Measurements from ENCODE around the gene EHF.
"Not testable (repeated sequence)": the region's sequence is repeated elsewhere in the genome, so short reads cannot be mapped to it uniquely, and the experiment has no call there.

EHF gene

DNA sequence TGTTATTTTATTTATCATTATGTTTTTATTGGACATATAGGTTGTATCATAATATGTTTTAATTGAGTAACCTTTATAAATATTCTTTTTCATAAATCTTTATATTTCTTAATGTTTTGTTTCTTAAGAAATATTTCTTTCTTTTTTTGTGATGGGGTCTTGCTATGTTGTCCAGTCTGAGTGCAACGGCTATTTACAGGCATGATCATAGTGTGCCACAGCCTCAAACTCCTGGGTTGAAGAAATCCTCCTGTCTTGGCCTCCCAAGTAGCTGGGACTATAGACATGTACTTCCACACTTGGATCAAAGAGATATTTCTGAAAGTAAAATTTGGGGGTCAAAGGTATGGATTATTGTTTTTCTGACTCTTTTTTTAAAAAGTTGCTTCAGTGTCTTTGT lies 53.1 kb downstream of the EHF start:
- DNase-seq, result no peak

DNA sequence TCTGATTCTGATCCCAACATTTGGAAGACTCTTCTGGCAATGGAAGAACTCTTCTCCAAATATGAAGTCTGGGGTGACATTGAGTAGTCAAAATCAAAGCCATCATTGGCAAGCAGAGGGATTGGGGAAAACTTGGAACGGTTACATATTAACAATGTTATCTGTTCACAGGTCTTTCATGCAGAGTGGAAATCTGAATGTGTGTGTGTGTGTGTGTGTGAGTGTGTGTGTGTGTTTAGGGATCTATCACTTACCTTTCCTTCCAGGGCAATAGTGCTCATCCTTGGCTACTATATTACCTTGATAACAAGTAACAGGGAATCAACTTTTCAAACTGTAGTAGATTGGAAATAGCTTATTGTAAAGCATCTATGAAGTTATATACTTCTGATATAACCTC lies 55.3 kb downstream of the EHF start:
- no peak for DNase-seq

DNA sequence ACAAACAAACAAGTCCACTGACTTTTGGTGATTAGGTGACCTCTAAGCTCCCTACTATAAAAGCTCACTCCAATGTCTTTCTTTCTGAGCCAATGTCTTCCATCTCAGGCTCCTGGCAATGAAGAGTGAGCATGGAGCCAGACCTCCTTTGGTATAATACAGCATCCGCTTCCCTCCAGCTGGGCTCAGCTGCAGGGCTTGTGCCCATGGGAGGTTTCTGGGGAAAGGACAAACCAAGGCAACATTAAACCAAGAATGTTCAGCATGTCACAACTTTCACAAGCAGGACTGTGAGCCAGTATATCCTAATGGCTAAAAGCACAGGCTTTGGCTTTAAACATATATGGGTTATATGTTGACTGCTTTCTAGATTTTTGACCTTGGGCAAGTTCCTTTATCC lies 58.8 kb downstream of the EHF start:
- no peak for DNase-seq

GRCh38 chr11:34680206-34680605 lies 59.3 kb downstream of the EHF start:
- no peak for DNase-seq

DNA sequence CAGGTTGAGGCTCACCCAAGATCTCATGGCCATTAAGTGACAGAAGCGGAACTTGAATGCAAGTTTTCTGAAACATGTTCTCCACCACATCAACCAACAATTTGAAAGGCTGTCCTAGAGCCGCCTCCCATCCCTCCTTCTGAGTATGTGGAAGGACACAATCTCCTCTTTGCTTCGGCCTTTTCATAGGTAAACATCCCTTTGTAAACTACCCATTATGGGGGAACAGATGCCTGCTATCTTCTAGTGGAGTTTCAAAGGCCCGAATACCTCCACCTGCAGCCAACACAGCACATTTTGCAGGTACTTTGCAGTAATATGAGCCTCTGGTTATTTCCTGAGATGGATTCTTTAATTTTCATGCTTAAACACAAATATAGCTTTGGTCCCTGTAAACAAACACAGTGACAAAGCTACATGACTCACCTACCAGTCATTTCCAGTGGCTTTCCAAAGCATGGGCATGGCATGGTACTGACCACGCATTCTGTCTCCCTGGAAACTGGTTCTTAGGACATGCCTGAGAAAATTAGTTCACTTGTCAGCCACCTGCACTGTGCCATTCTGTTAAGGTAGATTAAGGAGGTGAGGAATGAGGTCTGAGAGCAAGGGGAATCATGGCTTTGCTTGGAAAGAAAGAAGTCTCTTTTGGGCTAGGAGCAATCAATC lies 60.2 kb downstream of the EHF start:
- DNase-seq, result no peak

- no peak for DNase-seq
Observed at GRCh38 chr11:34682825-34683224, 61.9 kb downstream of the EHF start.

GRCh38 chr11:34683396-34683795 lies 62.5 kb downstream of the EHF start:
- no peak for DNase-seq

GRCh38 chr11:34685864-34686263 lies 65.0 kb downstream of the EHF start:
- peak; percentile 11 for DNase-seq

DNA sequence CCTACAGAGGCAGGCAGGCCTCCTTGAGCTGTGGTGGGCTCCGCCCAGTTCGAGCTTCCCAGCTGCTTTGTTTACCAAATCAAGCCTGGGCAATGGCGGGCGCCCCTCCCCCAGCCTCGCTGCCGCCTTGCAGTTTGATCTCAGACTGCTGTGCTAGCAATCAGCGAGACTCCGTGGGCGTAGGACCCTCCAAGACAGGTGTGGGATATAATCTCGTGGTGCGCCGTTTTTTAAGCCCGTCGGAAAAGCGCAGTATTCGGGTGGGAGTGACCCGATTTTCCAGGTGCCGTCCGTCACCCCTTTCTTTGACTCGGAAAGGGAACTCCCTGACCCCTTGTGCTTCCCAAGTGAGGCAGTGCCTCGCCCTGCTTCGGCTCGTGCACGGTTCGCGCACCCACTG lies 71.4 kb downstream of the EHF start:
- not testable (repeated sequence) for DNase-seq

DNA sequence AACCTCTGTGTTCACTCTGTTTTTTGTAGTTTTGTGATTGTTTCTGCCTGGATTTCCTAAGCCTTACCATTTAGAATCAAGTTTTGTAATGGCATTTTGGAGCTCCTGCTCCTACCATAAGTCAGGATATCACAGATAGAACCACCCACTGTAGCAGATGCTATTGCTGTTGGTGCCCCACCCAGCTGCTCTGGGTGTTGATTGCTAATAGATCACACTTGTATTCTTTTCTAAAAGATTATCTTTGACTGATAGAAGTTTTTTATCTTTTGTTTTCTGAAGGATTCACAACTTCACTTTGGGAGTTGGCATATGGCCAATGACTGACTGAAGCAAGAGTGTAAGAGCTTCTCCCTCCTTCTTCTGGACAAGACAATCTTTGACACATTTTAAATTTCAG lies 76.0 kb downstream of the EHF start:
- no peak for DNase-seq

DNA sequence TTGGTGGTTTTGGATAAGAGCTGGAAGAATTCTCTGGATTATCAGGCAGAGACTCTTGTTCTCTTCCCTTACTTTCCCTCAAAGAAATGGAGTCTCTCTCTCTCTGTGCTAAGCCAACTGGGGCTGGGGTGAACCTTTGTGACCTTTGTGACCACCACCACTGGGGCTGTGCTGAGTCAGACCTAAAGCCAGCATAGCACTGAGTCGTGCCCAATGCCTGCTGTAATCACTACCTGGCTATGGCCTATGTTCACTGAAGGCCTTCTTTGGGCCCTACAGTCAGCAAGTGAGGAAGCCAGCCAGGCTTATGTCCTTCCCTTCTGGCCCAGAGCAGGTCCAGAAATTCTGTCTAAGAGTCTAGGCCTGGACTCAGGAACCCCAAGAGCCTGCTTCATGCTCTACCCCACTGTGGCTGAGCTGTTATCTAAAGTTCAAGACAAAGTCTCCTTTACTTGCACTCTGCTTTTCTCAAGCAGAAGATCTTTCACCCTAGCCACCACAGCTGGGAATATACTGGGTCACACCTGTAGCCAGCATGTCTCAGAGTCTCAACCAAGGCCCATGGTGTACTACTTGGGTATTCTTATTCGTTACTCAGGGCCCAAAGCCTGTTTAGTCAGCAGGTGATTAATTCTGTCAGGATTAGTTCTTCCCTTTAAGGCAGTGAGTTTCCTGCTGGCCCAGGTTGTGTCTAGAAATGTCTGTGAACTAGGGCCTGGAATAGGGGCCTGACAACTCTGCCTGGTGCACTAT lies 86.0 kb downstream of the EHF start:
- DNase-seq, result no peak

GRCh38 chr11:34707462-34707840 lies 86.6 kb downstream of the EHF start:
- no peak for DNase-seq

Measured in eye (tissue), 1 donor.